Nephron (organoid): ENCODE data around the gene DNAH12.
"Not testable (repeated sequence)": the region's sequence is repeated elsewhere in the genome, so short reads cannot be mapped to it uniquely, and the experiment has no call there.

Source experiments
- H3K27ac Mint-ChIP-seq, 3 experiments: 2 replicates each; pipeline ENCODE4 v1.8.0; 2020; ENCODE audit warnings: mixed read lengths in 3 of 3, mild to moderate bottlenecking in 2 of 3, moderate library complexity in 1 of 3
- H3K27me3 Mint-ChIP-seq: 2 replicates; pipeline ENCODE4 v1.8.0; 2021; ENCODE audit warnings: low read depth, mild to moderate bottlenecking, moderate library complexity, mixed read lengths
- H3K36me3 Mint-ChIP-seq: 2 replicates; pipeline ENCODE4 v1.8.0; 2020; ENCODE audit warnings: low read depth, mixed read lengths
- H3K4me1 Mint-ChIP-seq: 2 replicates; pipeline ENCODE4 v1.8.0; 2020; ENCODE audit warnings: mixed read lengths
- H3K4me3 Mint-ChIP-seq, 3 experiments: 2 replicates each; pipeline ENCODE4 v1.8.0; 2020; ENCODE audit warnings: mild to moderate bottlenecking in 3 of 3, mixed read lengths in 3 of 3, moderate library complexity in 2 of 3
- H3K9me3 Mint-ChIP-seq: 2 replicates; pipeline ENCODE4 v1.8.0; 2020; ENCODE audit warnings: mixed read lengths
- CTCF ChIP-seq, 3 experiments: fragments of 200-600 bp; sonication (generic); IDR thresholded peaks; one replicate each; pipeline ENCODE4 v1.5.0; 2021; ENCODE audit warnings: antibody characterized with exemption in 3 of 3; ENCODE audit not compliant: unreplicated experiment in 3 of 3

Gene DNAH12

GRCh38 chr3:57314204-57314603 is 229.9 kb downstream of the DNAH12 start:
- H3K4me1 Mint-ChIP-seq: no peaks in the 10 kb centered on the region
- H3K36me3 Mint-ChIP-seq: no peaks in the 10 kb centered on the region
- peaks cover 12% of the 10 kb centered on the region for H3K9me3 Mint-ChIP-seq
- no peak overlapping the region for H3K27ac Mint-ChIP-seq
- peaks cover 5% of the 10 kb centered on the region for H3K27me3 Mint-ChIP-seq
- no peak overlapping the region for H3K4me3 Mint-ChIP-seq
- TF ChIP-seq CTCF (IDR thresholded peaks at IDR 0.05; ENCODE audit: unreplicated experiment in 3 of 3): no peak

GRCh38 chr3:57309769-57310360 is 234.3 kb downstream of the DNAH12 start:
- H3K9me3 Mint-ChIP-seq: no peaks in the 10 kb centered on the region
- TF ChIP-seq CTCF (IDR thresholded peaks at IDR 0.05; ENCODE audit: unreplicated experiment in 3 of 3): no peak
- H3K27me3 Mint-ChIP-seq: no peaks in the 10 kb centered on the region
- H3K36me3 Mint-ChIP-seq: no peaks in the 10 kb centered on the region
- no peaks in the 10 kb centered on the region for H3K4me1 Mint-ChIP-seq
- no peak overlapping the region for H3K4me3 Mint-ChIP-seq
- no peak overlapping the region for H3K27ac Mint-ChIP-seq

GRCh38 chr3:57303520-57303919 is 240.6 kb downstream of the DNAH12 start:
- not testable (repeated sequence) for H3K27me3 Mint-ChIP-seq, H3K9me3 Mint-ChIP-seq, H3K36me3 Mint-ChIP-seq, H3K4me3 Mint-ChIP-seq, H3K27ac Mint-ChIP-seq, H3K4me1 Mint-ChIP-seq

- peaks cover 3% of the 10 kb centered on the region for H3K27me3 Mint-ChIP-seq
- TF ChIP-seq CTCF (IDR thresholded peaks at IDR 0.05; ENCODE audit: unreplicated experiment in 3 of 3): no peak
- H3K4me3 Mint-ChIP-seq: no peak overlapping the region
- H3K36me3 Mint-ChIP-seq: no peaks in the 10 kb centered on the region
- H3K27ac Mint-ChIP-seq: no peak overlapping the region
- no peaks in the 10 kb centered on the region for H3K4me1 Mint-ChIP-seq
- H3K9me3 Mint-ChIP-seq: no peaks in the 10 kb centered on the region
Observed at GRCh38 chr3:57298041-57298440, 246.1 kb downstream of the DNAH12 start.

- Mint-ChIP-seq H3K27ac (no peak overlapping the region), H3K27me3 (peaks cover 3% of the 10 kb centered on the region)
Observed at GRCh38 chr3:57292897-57293526, 251.1 kb downstream of the DNAH12 start.

More at GRCh38 chr3:57292897-57293526, 251.1 kb downstream of the DNAH12 start:
- H3K4me1 Mint-ChIP-seq: peaks cover 10% of the 10 kb centered on the region
- H3K36me3 Mint-ChIP-seq: no peaks in the 10 kb centered on the region
- no peak overlapping the region for H3K4me3 Mint-ChIP-seq
- H3K9me3 Mint-ChIP-seq: no peaks in the 10 kb centered on the region
- no peak for TF ChIP-seq CTCF (IDR thresholded peaks at IDR 0.05; ENCODE audit: unreplicated experiment in 3 of 3)
